Esophagus squamous epithelium (tissue), 5 donors: ENCODE data around the gene NDST1. TPM values are rescaled to one million over a fixed set of nuclear protein-coding genes. Genes with fewer than 3 reads are reported as not detected.

Source experiments
- DNase-seq: peaks from one replicate; lab custom pipeline; 2025; lab: John Stamatoyannopoulos, UW
- H3K27ac ChIP-seq, 4 donors: fragments of 200-600 bp; sonication (generic); one replicate each; pipeline ENCODE4 v1.5.1; 2016 to 2019; ENCODE audit warnings: mild to moderate bottlenecking in 1 of 4
- H3K27me3 ChIP-seq, 4 donors: fragments of 200-600 bp; sonication (generic); 1 replicate in 3 of 4; 2 replicates in 1 of 4; pipeline versions ENCODE4 v1.5.1 to v1.6.0; 2017 to 2021; ENCODE audit warnings: antibody characterized with exemption in 1 of 4
- H3K36me3 ChIP-seq, 3 donors: fragments of 200-600 bp; sonication (generic); one replicate each; pipeline ENCODE4 v1.5.1; 2016 to 2019
- H3K4me1 ChIP-seq, 3 donors: fragments of 200-600 bp; sonication (generic); one replicate each; pipeline ENCODE4 v1.5.1; 2017 to 2019
- H3K4me3 ChIP-seq, 4 donors: fragments of 200-600 bp; sonication (generic); 1 replicate in 3 of 4; 2 replicates in 1 of 4; pipeline ENCODE4 v1.5.1; 2016 to 2019; ENCODE audit warnings: mild to moderate bottlenecking in 2 of 4, moderate library complexity in 1 of 4
- H3K9me3 ChIP-seq, 3 donors: fragments of 200-600 bp; sonication (generic); one replicate each; pipeline ENCODE4 v1.5.1; 2016 to 2019
- POLR2A ChIP-seq, 4 donors: fragments of 450-650 bp; IDR thresholded peaks; one replicate each; pipeline ENCODE4 v1.6.1; 2017; ENCODE audit warnings: antibody characterized with exemption in 4 of 4, mild to moderate bottlenecking in 4 of 4, moderate library complexity in 3 of 4
- WGBS, 2 donors: methylation state at CpG; one replicate each; pipeline ENCODE4 v1.1.5; 2018; 5-methylcytosine and 5-hydroxymethylcytosine counted together
- intact Hi-C: fragments of 100-400 bp; cut with DNase I; formaldehyde crosslinking; loops from one replicate; pipeline ENCODE4 v1.15.0; 2022
- total RNA-seq, 4 donors: library from RNA; depleted of rRNA; stranded (reverse); fragments of >200 nt; gene quantifications; one replicate each; pipeline ENCODE4 v1.1.0, GENCODE V29; 2016
- TF ChIP-seq, protein P1 (sequence below), 6 experiments: fragments of 450-650 bp in 4 of 6; fragments of 200-600 bp in 2 of 6; sonication (generic) in 2 of 6; IDR thresholded peaks; one replicate each; pipeline ENCODE4 v1.5.1; 2016 to 2019; ENCODE audit warnings: antibody characterized with exemption in 6 of 6, mild to moderate bottlenecking in 4 of 6, moderate library complexity in 4 of 6
- donor health status: DM: yes; HTN: yes; CAD: no.

Gene NDST1
- total RNA-seq, 4 donors from 2014 or later, result 76.5 to 205 (median 118) TPM

DNA sequence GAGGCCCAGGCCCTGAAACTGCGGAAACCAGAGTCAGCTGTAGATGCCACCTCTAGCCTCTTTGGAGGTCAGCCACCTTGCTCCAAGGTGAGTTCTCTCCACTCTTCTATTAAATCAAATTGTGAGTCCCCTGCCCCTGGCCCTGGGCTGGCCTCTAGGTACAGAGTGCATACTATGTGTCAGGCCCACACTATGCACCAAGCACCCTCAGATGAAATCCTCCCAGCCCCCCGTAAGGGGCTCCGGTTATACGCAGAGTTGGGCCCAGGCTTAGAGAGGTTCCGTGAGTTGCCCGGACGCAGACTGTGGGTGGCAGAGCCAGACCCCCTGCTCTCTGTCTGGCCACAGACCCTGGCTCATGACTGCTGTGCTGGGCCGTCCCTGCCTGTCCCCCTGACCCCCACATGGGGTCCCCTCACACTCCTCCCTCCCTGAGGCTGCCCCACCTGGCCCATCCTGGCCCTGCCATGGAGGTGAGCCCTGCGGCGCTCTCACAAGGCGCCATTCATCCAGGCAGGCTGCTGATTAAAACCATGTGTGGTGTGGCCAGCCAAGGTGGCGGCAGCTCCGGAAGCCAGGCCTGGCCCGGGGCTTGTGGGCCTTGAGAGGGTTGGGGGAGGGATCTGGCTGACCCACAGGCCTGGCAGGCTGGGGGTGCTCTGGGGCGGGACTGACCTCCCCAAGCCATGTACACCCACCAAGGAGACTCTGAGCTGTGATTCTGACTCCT is 67.1 kb downstream of the NDST1 start:
- intact Hi-C loops, result no loop called here
- no peak for TF ChIP-seq POLR2A (IDR thresholded peaks at IDR 0.05)
- TF ChIP-seq, protein P1, sequence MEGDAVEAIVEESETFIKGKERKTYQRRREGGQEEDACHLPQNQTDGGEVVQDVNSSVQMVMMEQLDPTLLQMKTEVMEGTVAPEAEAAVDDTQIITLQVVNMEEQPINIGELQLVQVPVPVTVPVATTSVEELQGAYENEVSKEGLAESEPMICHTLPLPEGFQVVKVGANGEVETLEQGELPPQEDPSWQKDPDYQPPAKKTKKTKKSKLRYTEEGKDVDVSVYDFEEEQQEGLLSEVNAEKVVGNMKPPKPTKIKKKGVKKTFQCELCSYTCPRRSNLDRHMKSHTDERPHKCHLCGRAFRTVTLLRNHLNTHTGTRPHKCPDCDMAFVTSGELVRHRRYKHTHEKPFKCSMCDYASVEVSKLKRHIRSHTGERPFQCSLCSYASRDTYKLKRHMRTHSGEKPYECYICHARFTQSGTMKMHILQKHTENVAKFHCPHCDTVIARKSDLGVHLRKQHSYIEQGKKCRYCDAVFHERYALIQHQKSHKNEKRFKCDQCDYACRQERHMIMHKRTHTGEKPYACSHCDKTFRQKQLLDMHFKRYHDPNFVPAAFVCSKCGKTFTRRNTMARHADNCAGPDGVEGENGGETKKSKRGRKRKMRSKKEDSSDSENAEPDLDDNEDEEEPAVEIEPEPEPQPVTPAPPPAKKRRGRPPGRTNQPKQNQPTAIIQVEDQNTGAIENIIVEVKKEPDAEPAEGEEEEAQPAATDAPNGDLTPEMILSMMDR (IDR thresholded peaks at IDR 0.05), result no peak
- no peak for DNase-seq
- no peaks in the 10 kb centered on the region for H3K27me3 ChIP-seq
- no peaks in the 10 kb centered on the region for H3K36me3 ChIP-seq
- WGBS, 2 donors, result 100% methylated on average over 1 of the region's 15 CpGs; no CpG with 5 or more reads in 1 of the 2 donors
- peaks cover 0 to 9% (median 0%) of the 10 kb centered on the region in 3 donors for H3K4me1 ChIP-seq
- H3K9me3 ChIP-seq, result no peaks in the 10 kb centered on the region
- H3K27ac ChIP-seq, result no peak overlapping the region
- no peak overlapping the region for H3K4me3 ChIP-seq

DNA sequence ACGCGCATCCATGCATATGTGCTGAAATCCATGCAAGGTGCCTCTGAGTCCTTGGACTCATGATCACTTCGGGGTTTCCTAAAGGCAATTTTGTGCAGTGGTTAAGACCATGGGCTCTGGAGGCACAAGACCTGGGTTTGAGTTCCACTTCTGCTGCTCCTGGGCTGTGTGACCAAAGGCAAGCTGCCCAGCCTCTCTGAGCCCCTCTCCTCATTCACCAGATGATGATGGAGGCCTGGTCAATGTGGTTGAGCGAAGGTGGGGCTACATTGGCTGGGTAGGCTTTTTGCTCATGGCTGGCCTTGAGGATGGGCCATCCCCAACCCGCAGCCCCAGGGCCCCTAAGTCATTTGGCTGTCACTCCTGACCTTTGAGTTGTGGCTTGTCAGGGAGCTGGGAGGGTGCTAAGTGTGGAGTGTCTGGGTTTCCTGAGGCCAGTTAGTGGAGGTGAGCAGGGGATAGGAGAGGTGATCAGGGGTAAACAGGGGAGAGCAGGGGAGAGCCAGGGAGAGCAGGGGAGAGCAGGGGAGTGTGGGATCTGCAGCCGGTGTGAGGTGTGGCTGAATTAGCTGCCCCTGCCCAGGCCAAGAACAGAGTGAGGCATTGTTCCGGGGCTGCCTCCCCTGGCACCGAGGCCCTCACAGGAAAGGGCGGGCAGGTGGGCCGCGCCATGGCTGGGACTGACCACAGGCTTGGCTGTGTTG is 68.0 kb downstream of the NDST1 start:
- Histone ChIP-seq H3K27ac (no peak overlapping the region), H3K4me3 (no peak overlapping the region), H3K9me3 (no peaks in the 10 kb centered on the region), H3K27me3 (no peaks in the 10 kb centered on the region), H3K4me1 (peaks cover 0 to 9% (median 0%) of the 10 kb centered on the region in 3 donors), H3K36me3 (no peaks in the 10 kb centered on the region)
- TF ChIP-seq, protein P1 (IDR thresholded peaks at IDR 0.05), result no peak
- no peak for TF ChIP-seq POLR2A (IDR thresholded peaks at IDR 0.05)
- no peak for DNase-seq
- WGBS, 2 donors, result 75 to 90% methylated on average over 2 to 6 of the region's 11 CpGs
- intact Hi-C loops, result no loop called here

DNA sequence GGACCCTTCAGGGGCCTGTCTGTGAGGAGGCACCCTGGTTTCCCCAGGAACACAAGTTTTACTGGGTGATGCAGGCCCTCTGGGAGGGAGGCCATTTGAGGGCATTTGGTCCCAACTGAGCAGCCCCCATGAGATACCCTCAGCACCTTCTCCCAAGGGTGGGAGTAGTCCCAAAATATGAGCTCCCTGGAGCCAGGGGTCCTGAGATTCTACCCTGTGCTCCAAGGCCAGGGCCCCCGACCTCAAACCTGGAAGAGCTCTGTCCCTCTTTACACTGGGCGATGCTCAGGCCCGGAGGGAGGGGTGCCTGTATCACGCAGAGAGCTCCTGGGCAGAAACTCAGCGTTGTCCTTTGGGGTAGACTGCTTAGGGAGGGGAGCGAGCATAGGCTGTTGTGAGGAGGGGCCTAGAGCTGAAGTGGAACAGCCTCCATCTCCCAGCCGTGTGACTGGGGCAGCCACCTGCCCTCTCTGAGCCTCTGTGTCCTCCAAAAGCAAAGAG is 68.6 kb downstream of the NDST1 start:
- intact Hi-C loops, result no loop called here
- no peak overlapping the region for H3K27ac ChIP-seq
- no peak for TF ChIP-seq POLR2A (IDR thresholded peaks at IDR 0.05)
- TF ChIP-seq, protein P1 (IDR thresholded peaks at IDR 0.05), result no peak
- DNase-seq, result no peak
- no peaks in the 10 kb centered on the region for H3K36me3 ChIP-seq
- H3K27me3 ChIP-seq, result no peaks in the 10 kb centered on the region
- no peak overlapping the region for H3K4me3 ChIP-seq
- no peaks in the 10 kb centered on the region for H3K9me3 ChIP-seq
- WGBS, 2 donors, result 92% methylated on average over 2 of the region's 7 CpGs; no CpG with 5 or more reads in 1 of the 2 donors
- peaks cover 0 to 9% (median 0%) of the 10 kb centered on the region in 3 donors for H3K4me1 ChIP-seq

DNA sequence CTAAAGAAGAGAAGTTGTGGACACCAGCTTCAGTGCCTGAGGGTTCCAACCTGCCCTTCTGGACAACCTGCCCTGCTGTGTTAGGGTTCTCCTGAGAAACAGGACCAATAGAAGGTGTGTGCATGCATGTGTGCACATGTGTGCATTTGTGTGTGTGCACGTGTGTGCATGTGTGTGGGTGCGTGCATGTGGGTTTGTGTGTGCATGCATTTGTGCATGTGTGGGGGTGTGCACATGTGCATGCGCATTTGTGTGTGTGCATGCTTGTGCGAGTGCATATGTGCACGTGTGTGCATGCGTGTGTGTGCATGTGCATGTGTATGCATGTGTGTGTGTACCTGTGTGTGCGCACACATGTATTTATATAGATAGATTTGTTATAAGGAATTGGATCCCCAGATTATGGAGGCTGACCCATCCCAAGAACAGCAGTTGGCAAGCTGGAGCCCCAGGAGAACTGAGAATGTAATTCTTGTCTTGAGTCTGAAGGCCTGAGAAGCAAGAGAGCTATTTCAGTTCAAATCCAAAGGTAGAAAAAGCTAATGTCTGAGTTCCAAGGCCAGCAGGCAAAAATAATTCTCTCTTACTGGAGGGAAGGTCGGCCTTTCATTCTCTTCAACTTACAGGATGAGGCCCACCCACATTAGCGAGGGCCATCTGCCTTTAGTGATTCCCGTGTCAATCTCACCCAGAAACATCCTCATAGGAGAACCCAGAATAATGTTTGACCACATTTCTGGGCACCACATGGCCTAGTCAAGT is 69.6 kb downstream of the NDST1 start:
- intact Hi-C loops, result no loop called here
- H3K4me3 ChIP-seq, result no peak overlapping the region
- 88 to 90% methylated on average over 7 to 9 of the region's 10 CpGs for WGBS, 2 donors

More for the DNA sequence above, 69.6 kb downstream of the NDST1 start:
- Histone ChIP-seq H3K27ac (no peak overlapping the region), H3K27me3 (no peaks in the 10 kb centered on the region), H3K36me3 (no peaks in the 10 kb centered on the region), H3K4me1 (peaks cover 0 to 15% (median 5%) of the 10 kb centered on the region in 3 donors), H3K9me3 (no peaks in the 10 kb centered on the region)
- DNase-seq, result no peak
- TF ChIP-seq, protein P1 (IDR thresholded peaks at IDR 0.05), result no peak
- TF ChIP-seq POLR2A (IDR thresholded peaks at IDR 0.05), result no peak
